PC-3 (cell line): ENCODE data around the gene SSR2. TPM values are rescaled to one million over a fixed set of nuclear protein-coding genes. Genes with fewer than 3 reads are reported as not detected.
"Not testable (repeated sequence)": the region's sequence is repeated elsewhere in the genome, so short reads cannot be mapped to it uniquely, and the experiment has no call there.

Experiments
- ATAC-seq: fragments of 200-7000 bp; cut with Tn5 transposase; 2 replicates; pipeline ENCODE4 v1.9.1; 2020; ENCODE audit warnings: mild to moderate bottlenecking, moderate library complexity
- BruUV-seq: library from RNA; stranded (reverse); fragments of 400-500 nt; replicated peaks from 2 replicates; lab custom pipeline; 2021; lab: Mats Ljungman, UMichigan
- CTCF ChIA-PET: fragments of 300-600 bp; sonication (Branson Sonifier 250); formaldehyde crosslinking; loops from one replicate; lab custom pipeline; 2022; ENCODE audit warnings: antibody characterized with exemption; lab: Charles Lee
- POLR2A ChIA-PET: fragments of 300-600 bp; sonication (Branson Sonifier 250); formaldehyde crosslinking; loops from one replicate; lab custom pipeline; 2022; ENCODE audit warnings: antibody characterized with exemption; ENCODE audit not compliant: unreplicated experiment; lab: Charles Lee
- DNase-seq: peaks from one replicate; pipeline ENCODE4 v3.0.0-alpha.2; 2015
- H2AFZ ChIP-seq: fragments of 300-600 bp; sonication (generic); 2 replicates; pipeline ENCODE4 v1.6.0; 2016; ENCODE audit warnings: antibody characterized with exemption, low read length
- H3F3A ChIP-seq: fragments of 300-600 bp; sonication (generic); one replicate; pipeline ENCODE4 v1.6.0; 2017; ENCODE audit warnings: antibody characterized with exemption, low read length, control low read depth, mild to moderate bottlenecking; ENCODE audit not compliant: unreplicated experiment
- H3K27ac ChIP-seq: fragments of 300-600 bp; sonication (generic); 2 replicates; pipeline ENCODE4 v1.5.1; 2016; ENCODE audit warnings: mild to moderate bottlenecking, low read length
- H3K27me3 ChIP-seq: fragments of 300-600 bp; sonication (generic); 2 replicates; pipeline ENCODE4 v1.6.1; 2016; ENCODE audit warnings: low read length, mixed read lengths
- H3K36me3 ChIP-seq: fragments of 300-600 bp; sonication (generic); 2 replicates; pipeline ENCODE4 v1.6.1; 2016; ENCODE audit warnings: low read depth, mixed run types, low read length, mixed read lengths
- H3K4me1 ChIP-seq: fragments of 300-600 bp; sonication (generic); 2 replicates; pipeline ENCODE4 v1.5.1; 2016; ENCODE audit warnings: low read length; ENCODE audit not compliant: insufficient read depth
- H3K4me2 ChIP-seq: fragments of 300-600 bp; sonication (generic); 2 replicates; pipeline ENCODE4 v1.6.0; 2016; ENCODE audit warnings: low read length
- H3K4me3 ChIP-seq: fragments of 300-600 bp; sonication (generic); 2 replicates; pipeline ENCODE4 v1.5.1; 2016; ENCODE audit warnings: mild to moderate bottlenecking, low read length, mixed read lengths
- H3K79me2 ChIP-seq: fragments of 300-600 bp; sonication (generic); 2 replicates; pipeline ENCODE4 v1.6.1; 2017; ENCODE audit warnings: low read length, mixed read lengths
- H3K9ac ChIP-seq: fragments of 300-600 bp; sonication (generic); 2 replicates; pipeline ENCODE4 v1.6.0; 2016; ENCODE audit warnings: mild to moderate bottlenecking, low read length
- H3K9me2 ChIP-seq: fragments of 300-600 bp; sonication (generic); replicated peaks from 2 replicates; pipeline ENCODE4 v1.6.1; 2016; ENCODE audit warnings: mixed run types, low read length, mixed read lengths
- H3K9me3 ChIP-seq: fragments of 300-600 bp; sonication (generic); 2 replicates; pipeline ENCODE4 v1.6.1; 2016; ENCODE audit warnings: low read length, mixed read lengths
- H4K20me1 ChIP-seq: fragments of 300-600 bp; sonication (generic); 2 replicates; pipeline ENCODE4 v1.6.1; 2016; ENCODE audit warnings: low read length, mixed read lengths
- EZH2 ChIP-seq: fragments of 300-600 bp; sonication (generic); IDR thresholded peaks from one replicate; pipeline ENCODE4 v1.6.1; 2017; ENCODE audit warnings: antibody characterized with exemption, mild to moderate bottlenecking, low read length; ENCODE audit not compliant: unreplicated experiment
- EZH2phosphoT487 ChIP-seq: fragments of 300-600 bp; sonication (generic); IDR thresholded peaks from 2 replicates; pipeline ENCODE4 v1.6.1; 2018; ENCODE audit warnings: mild to moderate bottlenecking, antibody characterized with exemption, low read length, borderline replicate concordance
- intact Hi-C: fragments of 100-400 bp; cut with micrococcal nuclease; formaldehyde crosslinking; loops from 2 replicates; pipeline ENCODE4 v1.9.0; 2023
- total RNA-seq: library from RNA; depleted of rRNA; stranded (reverse); fragments of >200 nt; gene quantifications from 2 replicates; pipeline ENCODE4 v1.2.3, GENCODE V29; 2014
- TF ChIP-seq, protein P1 (sequence below): fragments of 300-600 bp; sonication (generic); conservative IDR thresholded peaks from 2 replicates; pipeline ENCODE4 v1.5.1; 2017; ENCODE audit warnings: antibody characterized with exemption, low read depth, mild to moderate bottlenecking, low read length

SSR2 gene
- total RNA-seq, 1 experiment from 2014 or later = 293 TPM

DNA sequence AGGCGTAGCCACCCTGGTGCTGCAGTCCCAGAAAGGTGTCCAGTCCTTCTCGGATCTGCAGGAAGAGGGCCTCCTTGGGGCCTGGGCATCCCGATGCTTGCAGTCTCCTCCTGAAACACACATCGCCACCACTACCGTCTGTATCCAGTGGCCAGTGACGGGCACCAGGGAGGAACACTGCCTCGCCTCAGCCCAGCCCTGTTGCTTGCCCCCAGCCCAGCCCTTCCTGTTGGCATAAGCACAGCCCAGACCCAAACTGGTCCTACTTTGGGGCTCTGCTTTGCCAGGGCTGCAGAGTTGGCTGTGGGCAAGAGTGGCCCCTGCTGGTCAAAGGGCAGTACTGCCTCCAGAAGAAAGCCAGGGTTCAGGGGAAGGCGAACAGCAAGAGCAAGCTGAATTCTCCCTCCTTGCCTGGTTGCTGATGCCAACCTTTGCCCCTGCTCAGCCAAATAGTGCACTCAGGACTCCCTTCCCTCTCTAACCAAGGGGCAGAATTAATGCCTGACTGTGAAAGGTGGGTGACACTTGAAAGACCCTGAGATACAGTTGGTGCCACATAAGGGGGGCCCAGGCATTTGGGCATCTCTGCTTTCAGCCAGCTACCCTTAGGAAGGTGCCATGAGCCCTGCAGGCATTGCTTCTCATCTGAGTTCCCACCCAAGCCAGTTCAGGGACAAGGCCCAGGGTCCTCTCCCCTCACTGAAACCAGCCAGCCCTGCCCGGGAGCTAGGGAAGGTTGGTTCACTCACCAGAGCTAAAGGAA is 31.3 kb downstream of the SSR2 start:
- H3K9me2 ChIP-seq = no peaks in the 10 kb centered on the region
- H2AFZ ChIP-seq = peak overlapping the region; percentile 52
- TF ChIP-seq EZH2phosphoT487 (no peak), EZH2 (no peak)
- TF ChIP-seq, protein P1, sequence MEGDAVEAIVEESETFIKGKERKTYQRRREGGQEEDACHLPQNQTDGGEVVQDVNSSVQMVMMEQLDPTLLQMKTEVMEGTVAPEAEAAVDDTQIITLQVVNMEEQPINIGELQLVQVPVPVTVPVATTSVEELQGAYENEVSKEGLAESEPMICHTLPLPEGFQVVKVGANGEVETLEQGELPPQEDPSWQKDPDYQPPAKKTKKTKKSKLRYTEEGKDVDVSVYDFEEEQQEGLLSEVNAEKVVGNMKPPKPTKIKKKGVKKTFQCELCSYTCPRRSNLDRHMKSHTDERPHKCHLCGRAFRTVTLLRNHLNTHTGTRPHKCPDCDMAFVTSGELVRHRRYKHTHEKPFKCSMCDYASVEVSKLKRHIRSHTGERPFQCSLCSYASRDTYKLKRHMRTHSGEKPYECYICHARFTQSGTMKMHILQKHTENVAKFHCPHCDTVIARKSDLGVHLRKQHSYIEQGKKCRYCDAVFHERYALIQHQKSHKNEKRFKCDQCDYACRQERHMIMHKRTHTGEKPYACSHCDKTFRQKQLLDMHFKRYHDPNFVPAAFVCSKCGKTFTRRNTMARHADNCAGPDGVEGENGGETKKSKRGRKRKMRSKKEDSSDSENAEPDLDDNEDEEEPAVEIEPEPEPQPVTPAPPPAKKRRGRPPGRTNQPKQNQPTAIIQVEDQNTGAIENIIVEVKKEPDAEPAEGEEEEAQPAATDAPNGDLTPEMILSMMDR = peak; percentile 98
- DNase-seq (peak; percentile 88), ATAC-seq (peak; percentile 91)
- BruUV-seq = no TSS peak
- no peaks in the 10 kb centered on the region for H3K27me3 ChIP-seq
- 0 out of 2 replicates have a peak overlapping the region, but pooled peaks have one; percentile 14 for H3K4me2 ChIP-seq
- no peak overlapping the region for H3K27ac ChIP-seq
- H3K4me1 ChIP-seq = no peaks in the 10 kb centered on the region; the same call in 1 of the 2 replicates
- no peaks in the 10 kb centered on the region for H3K36me3 ChIP-seq
- H4K20me1 ChIP-seq = no peaks in the 10 kb centered on the region
- H3K9me3 ChIP-seq = no peaks in the 10 kb centered on the region
- intact Hi-C loops = loop anchor here (1.0 kb wide), 2 partner anchors 51 to 260 kb away; no protein-coding TSS in a partner anchor
- no peak overlapping the region for H3K4me3 ChIP-seq
- no peak overlapping the region for H3K9ac ChIP-seq
- no peaks in the 10 kb centered on the region for H3F3A ChIP-seq
- CTCF ChIA-PET = interaction anchor here (0.5 to 2.0 kb wide), 11 partner anchors 12 to 853 kb away, joined by 3 to 13 read pairs (median 4); partner anchors contain the start of gene ARHGEF2
- no peaks in the 10 kb centered on the region for H3K79me2 ChIP-seq
- POLR2A ChIA-PET = no interaction called here

DNA sequence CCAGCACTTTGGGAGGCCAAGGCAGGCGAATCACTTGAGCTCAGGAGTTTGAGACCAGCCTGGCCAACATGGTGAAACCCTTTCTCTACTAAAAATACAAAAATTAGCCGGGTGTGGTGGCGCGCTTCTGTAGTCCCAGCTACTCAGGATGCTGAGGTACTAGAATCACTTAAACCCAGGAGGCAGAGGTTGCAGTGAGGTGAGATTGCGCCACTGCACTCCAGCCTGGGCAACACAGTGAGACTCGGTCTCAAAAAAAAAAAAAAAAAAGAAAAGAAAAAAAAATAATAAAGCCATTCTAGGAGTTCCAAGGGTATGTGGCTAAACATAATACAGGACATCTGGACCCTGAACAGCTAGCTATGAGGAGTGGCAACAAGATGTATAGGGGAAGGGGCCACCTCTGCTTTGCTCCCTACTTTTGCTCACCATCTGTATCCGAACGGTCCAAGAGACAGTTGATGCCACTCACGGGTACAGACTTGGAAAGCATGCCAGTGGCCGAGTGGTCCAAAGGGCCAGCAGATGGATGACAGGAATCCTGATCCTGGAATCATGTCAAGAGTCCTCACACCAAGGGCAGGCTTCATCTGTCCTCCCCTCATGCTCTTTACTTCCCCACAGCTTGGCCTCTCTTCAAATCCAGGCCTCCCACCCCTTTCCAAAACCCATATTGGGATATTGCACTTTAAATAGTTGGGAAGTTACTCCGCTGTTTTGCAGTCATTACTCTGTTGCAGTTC is 35.7 kb downstream of the SSR2 start:
- DNase-seq, H3K9me2 ChIP-seq, BruUV-seq, H3K4me3 ChIP-seq, H3K4me2 ChIP-seq, H3K27ac ChIP-seq, H3K79me2 ChIP-seq, ATAC-seq, H2AFZ ChIP-seq, H3K36me3 ChIP-seq, H4K20me1 ChIP-seq, H3F3A ChIP-seq, CTCF ChIA-PET, intact Hi-C loops, H3K27me3 ChIP-seq, H3K9me3 ChIP-seq, H3K9ac ChIP-seq: not testable (repeated sequence)
- POLR2A ChIA-PET = interaction anchor here (0.7 kb wide), 1 partner anchor 946 kb away, joined by 30 read pairs; no protein-coding TSS in a partner anchor
- H3K4me1 ChIP-seq = peaks cover 15% of the 10 kb centered on the region

DNA sequence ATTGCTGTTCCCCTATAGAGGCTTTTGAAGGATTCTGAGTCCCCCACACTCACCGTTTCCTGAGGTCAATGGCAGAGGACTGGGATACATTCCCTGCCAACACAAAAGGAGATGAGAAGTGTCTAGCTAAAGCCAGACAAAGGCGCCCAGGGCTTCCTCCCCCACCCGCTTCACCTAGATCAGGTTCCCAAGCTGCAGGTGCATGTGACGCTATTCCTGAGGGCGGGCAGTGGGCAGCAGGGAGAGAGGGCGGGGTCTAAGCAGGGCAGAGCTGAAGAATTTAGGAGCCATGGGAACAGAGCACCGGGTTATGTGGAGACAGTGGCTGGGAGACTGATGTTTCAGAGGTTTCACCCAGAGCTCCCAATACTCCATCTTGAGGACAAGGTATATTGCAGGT is 36.4 kb downstream of the SSR2 start:
- H3F3A ChIP-seq = no peaks in the 10 kb centered on the region
- ChIA-PET CTCF (interaction anchor here (0.5 kb wide), 1 partner anchor 85 kb away, joined by 3 read pairs; no protein-coding TSS in a partner anchor), POLR2A (interaction anchor here (0.7 kb wide), 2 partner anchors 44 to 945 kb away, joined by 4 to 30 read pairs; no protein-coding TSS in a partner anchor)
- no peaks in the 10 kb centered on the region for H3K9me2 ChIP-seq
- intact Hi-C loops = no loop called here
- no peak overlapping the region for H2AFZ ChIP-seq
- H3K9me3 ChIP-seq = no peaks in the 10 kb centered on the region
- no peak overlapping the region for H3K9ac ChIP-seq
- no peak overlapping the region for H3K27ac ChIP-seq
- ATAC-seq (no peak), DNase-seq (no peak)
- BruUV-seq = no TSS peak
- peaks cover 22% of the 10 kb centered on the region for H3K4me1 ChIP-seq
- H3K79me2 ChIP-seq = peaks cover 1% of the 10 kb centered on the region; the same call in 1 of the 2 replicates
- TF ChIP-seq EZH2 (no peak), EZH2phosphoT487 (no peak)
- TF ChIP-seq, protein P1 = no peak
- H3K4me2 ChIP-seq = no peak overlapping the region
- H4K20me1 ChIP-seq = no peaks in the 10 kb centered on the region
- H3K36me3 ChIP-seq = no peaks in the 10 kb centered on the region
- no peaks in the 10 kb centered on the region for H3K27me3 ChIP-seq
- H3K4me3 ChIP-seq = no peak overlapping the region
